A549 (cell line): ENCODE results near the gene RNMT. TPM values are rescaled to one million over a fixed set of nuclear protein-coding genes. Genes with fewer than 3 reads are reported as not detected.

Source experiments
- ATAC-seq, 2 experiments: fragments of 200-7000 bp in 1 of 2; fragments of >200 bp in 1 of 2; cut with Nextera tagmentation in 1 of 2; cut with Tn5 transposase in 1 of 2; 3 replicates each; pipeline versions ENCODE4 v1.8.0 to v1.9.1; 2018 to 2020; ENCODE audit warnings: mild to moderate bottlenecking in 1 of 2, moderate library complexity in 1 of 2
- CTCF ChIA-PET: fragments of 300-600 bp; sonication (Branson Sonifier 250); formaldehyde crosslinking; extraction: SDS; loops from one replicate; lab custom pipeline; 2021; ENCODE audit warnings: antibody characterized with exemption, inconsistent platforms; lab: Yijun Ruan, JAX
- POLR2A ChIA-PET: fragments of 350-600 bp; formaldehyde crosslinking; extraction: SDS; loops from one replicate; lab custom pipeline; 2021; ENCODE audit warnings: antibody characterized with exemption, inconsistent platforms; lab: Yijun Ruan, JAX
- DNase-seq, 2 experiments: peaks; one replicate each; pipeline versions ENCODE4 v3.0.0 to v3.0.0-alpha.2; 2011 to 2016; ENCODE audit warnings: low read depth in 1 of 2, low spot score in 1 of 2
- FAIRE-seq: peaks from 2 replicates; lab custom pipeline; 2011; peaks lifted over from hg19 to GRCh38; lab: Jason Lieb, UNC
- H3K27ac ChIP-seq, 2 experiments: fragments of >200 bp; sonication (Bioruptor Twin); formaldehyde crosslinking; 3 replicates each; pipeline ENCODE4 v1.5.1; 2016 to 2017
- H3K4me1 ChIP-seq: fragments of >200 bp; sonication (Bioruptor Twin); formaldehyde crosslinking; 3 replicates; pipeline ENCODE4 v1.6.1; 2016
- H3K4me2 ChIP-seq: fragments of >200 bp; sonication (Bioruptor Twin); formaldehyde crosslinking; 3 replicates; pipeline ENCODE4 v1.6.1; 2016
- H3K4me3 ChIP-seq: fragments of >200 bp; sonication (Bioruptor Twin); formaldehyde crosslinking; 3 replicates; pipeline ENCODE4 v1.5.1; 2016
- H3K9me3 ChIP-seq: fragments of >200 bp; sonication (Bioruptor Twin); formaldehyde crosslinking; 3 replicates; pipeline ENCODE4 v1.6.1; 2016
- ATOH8 ChIP-seq: fragments of 250-450 bp; sonication (Bioruptor Pico); IDR thresholded peaks from 2 replicates; pipeline ENCODE4 v1.5.0; 2020; ENCODE audit warnings: low read depth, mild to moderate bottlenecking, moderate library complexity
- BHLHE40 ChIP-seq: IDR thresholded peaks from 2 replicates; pipeline ENCODE4 v1.6.1; 2012; ENCODE audit warnings: low read depth, low read length, inconsistent platforms
- CBX2 ChIP-seq: fragments of 200-600 bp; sonication (generic); IDR thresholded peaks from 2 replicates; pipeline ENCODE4 v1.6.1; 2016; ENCODE audit warnings: low read depth, mild to moderate bottlenecking, borderline replicate concordance
- CEBPB ChIP-seq, 2 experiments: fragments of >200 bp in 1 of 2; sonication (Bioruptor Twin) in 1 of 2; formaldehyde crosslinking in 1 of 2; IDR thresholded peaks; 2 replicates each; pipeline ENCODE4 v1.6.1; 2012 to 2016
- CHD2 ChIP-seq: fragments of 150-350 bp; IDR thresholded peaks from 2 replicates; pipeline ENCODE4 v1.6.1; 2014; ENCODE audit warnings: low read length; ENCODE audit not compliant: partially characterized antibody
- E2F6 ChIP-seq: IDR thresholded peaks from 2 replicates; pipeline ENCODE4 v1.6.1; 2012; ENCODE audit warnings: low read depth, borderline replicate concordance
- ELK1 ChIP-seq: fragments of 150-350 bp; IDR thresholded peaks from 2 replicates; pipeline ENCODE4 v1.6.1; 2014; ENCODE audit warnings: low read depth, mild to moderate bottlenecking, low read length
- FOSB ChIP-seq: fragments of 250-450 bp; sonication (Bioruptor Pico); IDR thresholded peaks from 2 replicates; pipeline ENCODE4 v1.5.0; 2020; ENCODE audit warnings: mild to moderate bottlenecking, moderate library complexity
- HDAC2 ChIP-seq: fragments of 200-600 bp; sonication (generic); IDR thresholded peaks from 2 replicates; pipeline ENCODE4 v1.6.1; 2016
- HEYL ChIP-seq: fragments of 250-450 bp; sonication (Bioruptor Pico); IDR thresholded peaks from 2 replicates; pipeline ENCODE4 v1.8.0; 2021; ENCODE audit warnings: mild to moderate bottlenecking, moderate library complexity
- HOXB13 ChIP-seq: fragments of 250-450 bp; sonication (Bioruptor Pico); IDR thresholded peaks from 2 replicates; pipeline ENCODE4 v1.5.0; 2020; ENCODE audit warnings: low read depth, mild to moderate bottlenecking, moderate library complexity
- JUN ChIP-seq, 2 experiments: fragments of >200 bp; sonication (Bioruptor Twin); formaldehyde crosslinking; IDR thresholded peaks; 2 replicates in 1 of 2; 3 replicates in 1 of 2; pipeline ENCODE4 v1.6.1; 2016 to 2017
- KDM5A ChIP-seq: fragments of 200-600 bp; sonication (generic); IDR thresholded peaks from 2 replicates; pipeline ENCODE4 v1.6.1; 2016; ENCODE audit warnings: antibody characterized with exemption, mild to moderate bottlenecking
- MAX ChIP-seq: IDR thresholded peaks from 2 replicates; pipeline ENCODE4 v1.6.1; 2012
- MYC ChIP-seq: IDR thresholded peaks from 2 replicates; pipeline ENCODE4 v1.6.1; 2012; ENCODE audit warnings: mild to moderate bottlenecking, inconsistent platforms, low read length, improper control_type of control experiment, borderline replicate concordance
- NFE2L2 ChIP-seq: fragments of 150-350 bp; conservative IDR thresholded peaks from 2 replicates; pipeline ENCODE4 v1.6.1; 2014; ENCODE audit warnings: low read length
- RAD21 ChIP-seq, 2 experiments: fragments of >200 bp in 1 of 2; sonication (Bioruptor Twin) in 1 of 2; formaldehyde crosslinking in 1 of 2; IDR thresholded peaks in 1 of 2; conservative IDR thresholded peaks in 1 of 2; 2 replicates in 1 of 2; 3 replicates in 1 of 2; pipeline ENCODE4 v1.6.1; 2012 to 2018; ENCODE audit warnings: inconsistent platforms in 1 of 2
- SREBF2 ChIP-seq: fragments of 450-650 bp; IDR thresholded peaks from 2 replicates; pipeline ENCODE4 v1.6.1; 2014; ENCODE audit warnings: mild to moderate bottlenecking, moderate library complexity
- TFCP2L1 ChIP-seq: fragments of 250-450 bp; sonication (Bioruptor Pico); IDR thresholded peaks from 2 replicates; pipeline ENCODE4 v1.5.0; 2021; ENCODE audit warnings: mild to moderate bottlenecking
- TP53 ChIP-seq: fragments of 250-450 bp; sonication (Bioruptor Pico); IDR thresholded peaks from 2 replicates; pipeline ENCODE4 v1.5.0; 2021; ENCODE audit warnings: mild to moderate bottlenecking, moderate library complexity
- USF2 ChIP-seq: fragments of 450-650 bp; IDR thresholded peaks from 2 replicates; pipeline ENCODE4 v1.6.1; 2014; ENCODE audit warnings: antibody characterized with exemption
- ZFP36 ChIP-seq: fragments of 450-650 bp; IDR thresholded peaks from 2 replicates; pipeline ENCODE4 v1.6.1; 2014; ENCODE audit warnings: borderline replicate concordance; ENCODE audit not compliant: partially characterized antibody
- ZNF302 ChIP-seq: fragments of 250-450 bp; sonication (Bioruptor Pico); IDR thresholded peaks from 2 replicates; pipeline ENCODE4 v1.9.0; 2021; ENCODE audit warnings: inconsistent platforms, mild to moderate bottlenecking, moderate library complexity
- WGBS: methylation state at CpG from one replicate; pipeline ENCODE4 v1.1.6; 2017; ENCODE audit errors: missing lambda C conversion rate; 5-methylcytosine and 5-hydroxymethylcytosine counted together
- polyA plus RNA-seq, 4 experiments: library from polyadenylated mRNA; depleted of rRNA in 3 of 4; stranded (reverse); fragments of >200 nt; fragmentation: RNase III in 1 of 4; extraction: RNeasy Plus Mini Kit Qiagen cat#74134 plus additional on column Dnase treatment in 1 of 4; gene quantifications; 2 replicates in 3 of 4; 3 replicates in 1 of 4; pipeline ENCODE4 v1.2.3, GENCODE V29; 2011 to 2017

RNMT gene
- polyA plus RNA-seq, 2 of the 4 experiments (the other 2 are of a cell fraction): 16.7 to 25.5 TPM

GRCh38 chr18:13720847-13721246 lies 5.6 kb upstream of the RNMT start (continued):
- TF ChIP-seq ELK1: no peak

GRCh38 chr18:13725566-13726231 lies 774 bp upstream of the RNMT start:
- FAIRE-seq: no peak
- CTCF ChIA-PET: interaction anchor here (0.8 to 1.2 kb wide), 2 partner anchors 16 to 77 kb away, joined by 3 to 4 read pairs; no protein-coding TSS in a partner anchor

GRCh38 chr18:13726972-13727331 lies 479 bp downstream of the RNMT start:
- peak overlapping the region; percentile 76 for H3K4me3 ChIP-seq
- peaks cover 8% of the 10 kb centered on the region; the same call in 2 of the 3 replicates for H3K4me1 ChIP-seq
- peak overlapping the region; percentile 76 to 96 for H3K27ac ChIP-seq
- no peaks in the 10 kb centered on the region for H3K9me3 ChIP-seq
- ChIA-PET CTCF (interaction anchor here (1.2 kb wide), 1 partner anchor 22 kb away, joined by 3 read pairs; no protein-coding TSS in a partner anchor), POLR2A (interaction anchor here (0.9 kb wide), 1 partner anchor 844 kb away, joined by 3 read pairs; no protein-coding TSS in a partner anchor)
- TF ChIP-seq TP53 (CRISPR knock-in tag): no peak
- TF ChIP-seq JUN (IDR thresholded peaks at IDR 0.05): 0 out of 5 replicates have a peak, but pooled peaks of 1 of the 2 experiments have one; percentile 1
- no peak for TF ChIP-seq HDAC2
- TF ChIP-seq HEYL: no peak
- no peak for TF ChIP-seq MYC
- no peak for TF ChIP-seq E2F6
- ATAC-seq (peak; percentile 63 to 67), FAIRE-seq (no peak), DNase-seq (peak; percentile 5 to 43)
- H3K4me2 ChIP-seq: peak overlapping the region; percentile 90
- 1% methylated on average over 14 of the region's 30 CpGs for WGBS

More at GRCh38 chr18:13725566-13726231, 774 bp upstream of the RNMT start:
- Histone ChIP-seq H3K4me1 (peaks cover 8% of the 10 kb centered on the region; the same call in 2 of the 3 replicates), H3K27ac (peak overlapping the region; percentile 86 to 96), H3K4me2 (peak overlapping the region; percentile 95), H3K9me3 (no peaks in the 10 kb centered on the region), H3K4me3 (peak overlapping the region; percentile 76)
- WGBS: 13% methylated on average over 20 of the region's 35 CpGs
- POLR2A ChIA-PET: interaction anchor here (0.7 kb wide), 1 partner anchor 10 kb away, joined by 4 read pairs; no protein-coding TSS in a partner anchor
- DNase-seq (peak in 1 of 2 experiments; percentile 1), ATAC-seq (no peak; a peak in 1 of 6 replicates)
- no peak for TF ChIP-seq TFCP2L1 (CRISPR knock-in tag)

- TF ChIP-seq ZNF302 (CRISPR knock-in tag) (no peak), KDM5A (no peak), USF2 (no peak), ATOH8 (CRISPR knock-in tag) (no peak), CHD2 (no peak), ZFP36 (no peak), CBX2 (no peak), RAD21 (conservative IDR thresholded peaks at IDR 0.05 in 1 of 2, IDR thresholded peaks at IDR 0.05 in 1 of 2) (no peak), ELK1 (no peak), CEBPB (IDR thresholded peaks at IDR 0.05) (no peak), HOXB13 (CRISPR knock-in tag) (no peak), MAX (no peak), BHLHE40 (no peak), NFE2L2 (no peak), SREBF2 (no peak), FOSB (CRISPR knock-in tag) (no peak)
Observed at GRCh38 chr18:13730481-13730880, 4.0 kb downstream of the RNMT start.

More at GRCh38 chr18:13730481-13730880, 4.0 kb downstream of the RNMT start:
- Histone ChIP-seq H3K4me2 (no peak overlapping the region), H3K4me1 (no peaks in the 10 kb centered on the region), H3K4me3 (no peak overlapping the region), H3K27ac (no peak overlapping the region), H3K9me3 (no peaks in the 10 kb centered on the region)
- ATAC-seq (no peak), DNase-seq (no peak), FAIRE-seq (no peak)
- POLR2A ChIA-PET: no interaction called here
- 95% methylated on average over 1 of the region's 1 CpG for WGBS
- CTCF ChIA-PET: no interaction called here
